ENCODE data around the gene NEU4.

The NEU4 gene

DNA sequence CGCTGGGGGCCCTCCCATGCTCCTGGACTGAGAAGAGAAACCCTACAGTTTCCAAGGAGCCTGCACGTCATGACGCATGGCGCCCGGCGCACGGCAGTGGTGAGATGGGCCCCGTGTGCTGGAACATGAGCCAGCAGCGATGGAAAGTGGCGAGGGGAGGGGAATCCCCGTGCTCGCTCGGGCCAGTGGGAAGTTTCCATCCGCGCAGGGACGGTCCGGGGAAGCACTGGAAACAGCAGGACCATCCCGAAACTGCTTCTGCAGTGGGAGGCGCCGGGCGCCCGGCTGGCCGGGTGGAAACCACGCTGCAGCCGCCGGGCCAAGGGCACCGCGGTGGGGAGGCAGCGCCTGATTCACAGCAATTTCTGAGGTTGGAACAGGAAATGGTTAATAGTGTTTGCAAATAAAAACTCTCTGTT lies 54.6 kb downstream of the NEU4 start:
- DNase-seq (ENCODE audit: low spot score): peak; percentile 37

DNA sequence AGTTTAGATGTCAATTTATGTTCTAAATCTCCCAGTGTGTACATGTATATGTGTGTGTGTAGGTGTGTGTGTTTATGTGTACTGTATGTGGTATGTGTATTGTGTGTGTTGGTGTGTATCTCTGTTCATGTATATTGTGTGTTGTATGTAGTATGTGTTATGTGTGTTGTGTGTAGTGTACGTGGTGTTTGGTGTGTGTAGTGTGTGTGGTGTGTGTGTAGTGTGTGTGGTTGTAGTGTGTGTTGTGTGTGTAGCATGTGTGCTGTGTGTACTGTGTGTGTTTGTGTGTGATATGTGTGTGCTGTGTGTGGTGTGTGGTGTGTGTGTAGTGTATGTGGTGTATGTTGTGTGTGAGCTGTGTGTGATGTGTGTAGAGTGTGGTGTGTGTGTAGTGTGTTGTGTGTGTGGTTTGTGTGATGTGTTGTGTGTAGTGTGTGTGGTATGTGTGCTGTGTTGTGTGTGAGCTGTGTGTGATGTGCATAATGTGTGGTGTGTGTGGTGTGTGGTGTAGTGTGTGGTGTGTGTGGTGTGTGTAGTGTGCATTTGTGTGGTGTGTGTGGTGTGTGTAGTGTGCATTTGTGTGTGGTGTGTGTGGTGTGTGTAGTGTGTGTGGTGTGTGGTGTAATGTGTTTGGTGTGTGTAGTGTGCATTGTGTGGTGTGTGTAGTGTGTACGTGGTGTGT lies 55.3 kb downstream of the NEU4 start:
- no peak for DNase-seq (ENCODE audit: low spot score)

DNA sequence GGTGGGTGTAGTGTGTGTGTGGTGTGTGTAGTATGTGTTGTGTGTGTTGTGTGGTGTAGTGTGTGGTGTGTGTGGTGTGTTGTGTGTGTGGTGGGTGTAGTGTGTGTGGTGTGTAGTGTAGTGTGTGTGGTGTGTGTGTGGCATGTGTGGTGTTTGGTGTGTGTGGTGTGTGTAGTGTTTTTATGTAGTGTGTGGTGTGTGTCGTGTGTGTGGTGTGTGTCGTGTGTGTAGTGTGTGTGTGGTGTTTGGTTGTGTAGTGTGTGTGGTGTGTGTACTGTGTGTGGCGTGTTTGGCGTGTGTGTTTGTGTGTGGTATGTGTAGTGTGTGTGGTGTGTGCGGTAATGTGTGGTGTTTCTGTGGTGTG lies 55.8 kb downstream of the NEU4 start:
- no peak for DNase-seq (ENCODE audit: low spot score)

DNA sequence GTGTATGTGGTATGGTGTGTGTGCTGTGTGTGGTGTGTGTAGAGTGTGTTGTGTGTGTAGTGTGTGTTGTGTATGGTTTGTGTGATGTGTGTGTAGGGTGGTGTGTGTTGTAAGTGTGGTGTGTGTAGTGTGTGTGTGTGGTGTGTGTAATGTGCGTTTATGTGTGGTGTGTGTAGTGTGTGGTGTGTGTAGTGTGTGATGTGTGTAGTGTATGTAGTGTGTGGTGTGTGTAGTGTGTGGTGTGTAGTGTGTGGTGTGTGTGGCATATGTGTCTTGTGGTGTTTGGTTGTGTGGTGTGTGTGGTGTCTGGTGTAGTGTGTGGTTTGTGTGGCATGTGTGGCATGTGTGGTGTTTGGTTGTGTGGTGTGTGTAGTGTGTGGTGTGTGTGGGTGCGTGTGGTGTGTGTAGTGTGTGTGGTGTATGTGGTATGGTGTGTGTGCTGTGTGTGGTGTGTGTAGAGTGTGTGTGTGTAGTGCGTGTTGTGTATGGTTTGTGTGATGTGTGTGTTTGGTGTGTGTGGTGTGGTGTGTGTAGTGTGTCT lies 56.5 kb downstream of the NEU4 start:
- DNase-seq (ENCODE audit: low spot score): no peak

DNA sequence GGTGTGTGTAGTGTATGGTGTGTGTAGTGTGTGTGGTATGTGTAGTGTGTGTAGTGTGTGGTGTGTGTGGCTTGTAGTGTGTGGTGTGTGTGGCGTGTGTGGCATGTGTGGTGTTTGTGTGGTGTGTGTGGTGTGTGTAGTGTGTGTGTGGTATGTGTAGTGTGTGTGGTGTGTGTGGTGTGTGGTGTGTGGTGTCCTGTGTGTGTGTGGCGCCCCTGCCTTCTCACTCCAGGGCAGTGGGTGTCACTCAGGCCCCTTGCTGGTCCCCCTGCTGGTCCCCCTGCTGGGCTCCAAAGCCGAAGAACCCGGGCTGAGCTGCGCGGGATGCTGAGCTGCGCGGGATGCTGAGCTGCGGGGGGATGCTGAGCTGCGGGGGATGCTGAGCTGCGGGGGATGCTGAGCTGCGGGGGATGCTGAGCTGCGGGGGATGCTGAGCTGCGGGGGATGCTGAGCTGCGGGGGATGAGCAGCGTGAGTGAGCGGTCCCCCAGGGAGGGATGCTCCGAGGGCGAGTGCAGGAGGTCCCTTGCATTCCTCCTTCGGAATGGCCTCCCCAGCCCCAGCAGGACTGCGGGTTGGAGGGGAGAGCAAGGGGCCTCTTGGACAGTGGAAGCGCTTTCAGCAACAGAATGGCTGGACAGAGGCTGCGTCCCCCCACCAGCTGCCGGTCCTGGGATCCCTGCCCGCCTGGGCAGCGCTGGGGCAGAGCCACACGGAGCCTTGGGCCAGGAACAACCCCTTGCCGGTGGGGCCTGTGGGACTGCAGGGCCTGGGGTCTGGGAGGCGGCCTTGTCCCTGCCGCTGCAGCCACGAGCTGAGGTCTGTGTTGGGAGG lies 57.2 kb downstream of the NEU4 start:
- DNase-seq (ENCODE audit: low spot score): no peak

Data from AG08395 (cell line).